OCI-LY7 (cell line): Measurements from ENCODE around the gene ERCC6L.
"Not testable (repeated sequence)": the region's sequence is repeated elsewhere in the genome, so short reads cannot be mapped to it uniquely, and the experiment has no call there.

Experiments
- CTCF ChIP-seq: fragments of 200-600 bp; sonication (generic); conservative IDR thresholded peaks from 2 replicates; pipeline ENCODE4 v1.5.1; 2014; ENCODE audit warnings: mild to moderate bottlenecking, antibody characterized with exemption, low read length, moderate library complexity, mixed read lengths
- EZH2phosphoT487 ChIP-seq: fragments of 200-600 bp; sonication (generic); IDR thresholded peaks from 2 replicates; pipeline ENCODE4 v1.6.1; 2018; ENCODE audit warnings: low read depth, borderline replicate concordance, mild to moderate bottlenecking, mixed run types, antibody characterized with exemption, low read length, moderate library complexity, mixed read lengths

GRCh38 chrX:72220375-72220774 is 18.5 kb downstream of the ERCC6L start:
- not testable (repeated sequence) for TF ChIP-seq CTCF, EZH2phosphoT487
